Lower leg skin (tissue), 4 donors: ENCODE data around the gene PDGFRA. TPM values are rescaled to one million over a fixed set of nuclear protein-coding genes. Genes with fewer than 3 reads are reported as not detected.
A peak's percentile ranks its signal among the peaks of the same experiment; 100 is the strongest.
"Not testable (repeated sequence)": the region's sequence is repeated elsewhere in the genome, so short reads cannot be mapped to it uniquely, and the experiment has no call there.

ENCODE experiments used
- DNase-seq, 2 donors: peaks; one replicate each; pipeline ENCODE4 v3.0.0-alpha.2; 2019; ENCODE audit warnings: low spot score in 2 of 2
- H3K4me3 ChIP-seq: fragments of 200-600 bp; sonication (generic); 2 replicates; pipeline ENCODE4 v1.5.1; 2017; ENCODE audit warnings: mild to moderate bottlenecking, low read depth; ENCODE audit not compliant: poor library complexity, severe bottlenecking
- POLR2A ChIP-seq, 2 donors: fragments of 450-650 bp; IDR thresholded peaks; one replicate each; pipeline ENCODE4 v1.6.1; 2016 to 2017; ENCODE audit warnings: antibody characterized with exemption in 2 of 2, mild to moderate bottlenecking in 1 of 2, moderate library complexity in 1 of 2
- WGBS, 2 donors: methylation state at CpG; one replicate each; pipeline ENCODE4 v1.1.5; 2018; 5-methylcytosine and 5-hydroxymethylcytosine counted together
- intact Hi-C: fragments of 100-400 bp; cut with DNase I; formaldehyde crosslinking; loops from one replicate; pipeline ENCODE4 v1.15.0; 2023; ENCODE audit warnings: low total_unique reads
- total RNA-seq, 4 donors: library from RNA; depleted of rRNA; stranded (reverse); fragments of >200 nt; gene quantifications; one replicate each; pipeline ENCODE4 v1.1.0, GENCODE V29; 2016
- TF ChIP-seq, protein P1 (sequence below), 3 donors: fragments of 450-650 bp; IDR thresholded peaks; one replicate each; pipeline ENCODE4 v1.5.1; 2016; ENCODE audit warnings: antibody characterized with exemption in 3 of 3, mild to moderate bottlenecking in 3 of 3, moderate library complexity in 2 of 3

Gene PDGFRA
- total RNA-seq, 4 donors from 2014 or later, result 14.9 to 44.4 (median 22.3) TPM

DNA sequence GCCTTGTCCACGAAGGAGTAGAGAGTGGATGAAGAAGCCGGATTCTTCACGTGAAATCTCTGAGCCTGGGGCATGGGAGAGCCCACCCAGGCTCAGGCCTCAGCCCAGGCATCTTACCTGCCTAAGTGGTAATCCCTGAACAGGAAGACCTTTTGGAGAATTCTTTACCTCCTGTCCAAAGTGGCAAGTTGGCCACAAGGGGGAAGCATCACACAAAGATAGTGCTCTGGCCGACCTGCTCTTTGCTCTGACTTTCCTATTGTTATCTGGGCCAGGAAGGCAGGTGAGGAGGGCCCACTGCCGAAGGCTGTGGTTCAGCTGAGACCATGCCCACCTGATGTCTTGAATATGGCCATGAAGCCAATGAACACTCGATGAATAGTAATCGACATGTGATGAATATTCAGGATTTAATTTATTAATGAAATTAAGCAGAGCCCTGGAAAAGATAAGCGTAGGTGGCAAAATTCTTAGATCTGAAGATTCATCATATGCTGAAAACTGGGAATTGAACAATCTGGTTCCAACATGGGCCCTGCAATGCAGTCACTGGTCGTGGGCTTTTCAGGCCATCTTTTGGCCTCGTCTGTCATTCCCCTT is 93.8 kb downstream of the PDGFRA start:
- no peak overlapping the region for H3K4me3 ChIP-seq
- DNase-seq, result peak in 1 of 2 donors; percentile 62
- TF ChIP-seq POLR2A (IDR thresholded peaks at IDR 0.05), result no peak
- TF ChIP-seq, protein P1, sequence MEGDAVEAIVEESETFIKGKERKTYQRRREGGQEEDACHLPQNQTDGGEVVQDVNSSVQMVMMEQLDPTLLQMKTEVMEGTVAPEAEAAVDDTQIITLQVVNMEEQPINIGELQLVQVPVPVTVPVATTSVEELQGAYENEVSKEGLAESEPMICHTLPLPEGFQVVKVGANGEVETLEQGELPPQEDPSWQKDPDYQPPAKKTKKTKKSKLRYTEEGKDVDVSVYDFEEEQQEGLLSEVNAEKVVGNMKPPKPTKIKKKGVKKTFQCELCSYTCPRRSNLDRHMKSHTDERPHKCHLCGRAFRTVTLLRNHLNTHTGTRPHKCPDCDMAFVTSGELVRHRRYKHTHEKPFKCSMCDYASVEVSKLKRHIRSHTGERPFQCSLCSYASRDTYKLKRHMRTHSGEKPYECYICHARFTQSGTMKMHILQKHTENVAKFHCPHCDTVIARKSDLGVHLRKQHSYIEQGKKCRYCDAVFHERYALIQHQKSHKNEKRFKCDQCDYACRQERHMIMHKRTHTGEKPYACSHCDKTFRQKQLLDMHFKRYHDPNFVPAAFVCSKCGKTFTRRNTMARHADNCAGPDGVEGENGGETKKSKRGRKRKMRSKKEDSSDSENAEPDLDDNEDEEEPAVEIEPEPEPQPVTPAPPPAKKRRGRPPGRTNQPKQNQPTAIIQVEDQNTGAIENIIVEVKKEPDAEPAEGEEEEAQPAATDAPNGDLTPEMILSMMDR (IDR thresholded peaks at IDR 0.05), result no peak
- intact Hi-C loops, result no loop called here
- 36 to 47% methylated on average over 10 of the region's 10 CpGs for WGBS, 2 donors

GRCh38 chr4:54330896-54331295 is 101.8 kb downstream of the PDGFRA start:
- no peak for DNase-seq
- TF ChIP-seq, protein P1 (IDR thresholded peaks at IDR 0.05), result no peak
- TF ChIP-seq POLR2A (IDR thresholded peaks at IDR 0.05), result no peak
- 85 to 87% methylated on average over 3 of the region's 3 CpGs for WGBS, 2 donors
- intact Hi-C loops, result no loop called here
- H3K4me3 ChIP-seq, result no peak overlapping the region

- 81 to 82% methylated on average over 4 of the region's 4 CpGs for WGBS, 2 donors
- no peak for DNase-seq
- H3K4me3 ChIP-seq, result no peak overlapping the region
Measured at GRCh38 chr4:54332542-54332941, 103.4 kb downstream of the PDGFRA start.

GRCh38 chr4:54333657-54334056 is 104.6 kb downstream of the PDGFRA start:
- no peak overlapping the region for H3K4me3 ChIP-seq
- intact Hi-C loops, result no loop called here
- 91 to 95% methylated on average over 2 of the region's 2 CpGs for WGBS, 2 donors
- TF ChIP-seq POLR2A (IDR thresholded peaks at IDR 0.05), result no peak
- TF ChIP-seq, protein P1 (IDR thresholded peaks at IDR 0.05), result no peak
- DNase-seq, result no peak

More at GRCh38 chr4:54332542-54332941, 103.4 kb downstream of the PDGFRA start:
- intact Hi-C loops, result no loop called here
- TF ChIP-seq POLR2A (IDR thresholded peaks at IDR 0.05), result no peak
- TF ChIP-seq, protein P1 (IDR thresholded peaks at IDR 0.05), result no peak

DNA sequence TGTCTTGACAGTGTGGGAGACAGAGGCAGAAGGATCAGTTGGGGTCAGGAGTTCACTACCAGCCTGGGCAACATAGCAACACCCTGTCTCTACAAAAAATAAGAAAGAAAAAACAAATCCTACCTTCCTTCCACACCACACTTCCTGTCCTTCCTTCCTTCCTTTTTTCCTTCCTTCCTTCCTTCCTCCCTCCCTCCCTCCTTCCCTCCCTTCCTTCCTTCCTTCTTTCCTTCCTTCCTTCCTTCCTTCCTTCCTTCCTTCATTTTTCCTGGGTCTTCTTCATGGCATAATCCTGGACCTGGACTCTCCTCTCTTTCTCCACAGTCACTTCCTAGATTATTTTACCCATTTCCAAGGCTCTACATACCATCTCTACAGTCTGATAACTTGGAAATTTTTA is 105.7 kb downstream of the PDGFRA start:
- intact Hi-C loops, H3K4me3 ChIP-seq, DNase-seq: not testable (repeated sequence)

- DNase-seq, result no peak
- no peak overlapping the region for H3K4me3 ChIP-seq
- intact Hi-C loops, result no loop called here
- WGBS, 2 donors, result 63 to 68% methylated on average over 4 of the region's 4 CpGs
- no peak for TF ChIP-seq POLR2A (IDR thresholded peaks at IDR 0.05)
- TF ChIP-seq, protein P1 (IDR thresholded peaks at IDR 0.05), result no peak
Measured at GRCh38 chr4:54337009-54337408, 107.9 kb downstream of the PDGFRA start.

DNA sequence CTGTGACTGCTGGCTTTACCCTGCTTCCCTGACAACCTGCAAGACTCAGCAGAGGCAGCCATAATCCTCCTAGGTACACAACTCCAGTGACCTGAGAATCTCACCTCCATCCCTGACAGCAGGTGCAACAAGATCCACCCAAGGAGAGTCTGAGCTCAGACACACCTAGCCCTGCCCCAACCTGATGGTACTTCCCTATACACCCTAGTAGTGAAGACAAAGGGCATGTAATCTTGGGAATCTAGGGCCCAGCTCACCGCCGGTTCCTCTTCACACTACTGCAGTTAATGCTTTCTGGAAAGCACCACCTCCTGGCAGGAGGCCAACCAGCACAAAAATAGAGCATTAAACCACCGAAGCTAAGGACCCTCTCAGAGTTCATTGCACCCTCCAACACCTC is 113.0 kb downstream of the PDGFRA start:
- intact Hi-C loops, DNase-seq: not testable (repeated sequence)

More for the DNA sequence above, 113.0 kb downstream of the PDGFRA start:
- WGBS, 2 donors, result 75 to 83% methylated on average over 3 of the region's 3 CpGs
- H3K4me3 ChIP-seq, result not testable (repeated sequence)
